Stimulated activated CD4-positive, alpha-beta T cell treated with anti-CD3 and anti-CD28 coated beads, Interleukin-4, amount 100 ng/mL, for 24 hours (primary cell): ENCODE data around the gene CIDEC.

Source experiments
- DNase-seq: peaks from one replicate; pipeline ENCODE4 v3.0.0-alpha.2; 2020

CIDEC gene

DNA sequence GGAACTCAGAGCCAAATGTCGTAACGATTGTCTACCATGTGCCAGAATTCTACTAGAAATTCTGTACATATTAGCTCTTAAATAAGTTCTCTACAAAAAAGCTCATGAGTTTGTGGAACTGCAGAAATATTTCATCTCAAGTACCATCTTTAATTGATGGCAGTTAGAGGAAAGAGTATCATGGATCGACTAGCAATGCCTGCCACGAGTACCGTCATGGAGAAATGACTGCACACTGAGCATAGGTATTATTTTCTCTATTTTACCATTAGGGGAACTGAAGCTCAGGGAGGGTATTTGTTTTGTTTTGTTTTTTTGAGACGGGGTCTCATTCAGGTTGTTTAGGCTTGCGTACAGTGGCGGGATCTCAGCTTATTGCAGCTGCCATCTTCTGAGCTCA, 39.0 kb downstream of the CIDEC start:
- no peak for DNase-seq

DNA sequence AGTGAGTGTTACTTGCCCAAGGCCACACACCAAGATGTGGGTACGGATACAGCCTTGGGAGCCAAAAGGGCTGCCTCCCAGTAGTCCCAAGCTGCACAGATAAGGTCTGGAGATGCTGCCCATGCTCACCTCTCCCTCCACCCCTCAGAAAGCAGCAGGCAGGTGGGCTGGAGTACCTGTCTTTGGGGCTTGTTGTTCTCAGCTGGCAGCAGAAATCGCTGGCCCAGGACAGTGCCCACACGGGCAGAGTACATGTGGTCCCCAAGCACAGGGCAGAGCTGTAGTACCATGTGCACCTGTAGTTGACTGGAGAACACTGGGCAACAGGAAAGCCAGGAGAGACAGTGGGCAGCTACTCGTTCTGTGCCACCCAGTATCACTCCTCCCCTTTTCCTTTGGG, 41.2 kb downstream of the CIDEC start:
- no peak for DNase-seq

DNA sequence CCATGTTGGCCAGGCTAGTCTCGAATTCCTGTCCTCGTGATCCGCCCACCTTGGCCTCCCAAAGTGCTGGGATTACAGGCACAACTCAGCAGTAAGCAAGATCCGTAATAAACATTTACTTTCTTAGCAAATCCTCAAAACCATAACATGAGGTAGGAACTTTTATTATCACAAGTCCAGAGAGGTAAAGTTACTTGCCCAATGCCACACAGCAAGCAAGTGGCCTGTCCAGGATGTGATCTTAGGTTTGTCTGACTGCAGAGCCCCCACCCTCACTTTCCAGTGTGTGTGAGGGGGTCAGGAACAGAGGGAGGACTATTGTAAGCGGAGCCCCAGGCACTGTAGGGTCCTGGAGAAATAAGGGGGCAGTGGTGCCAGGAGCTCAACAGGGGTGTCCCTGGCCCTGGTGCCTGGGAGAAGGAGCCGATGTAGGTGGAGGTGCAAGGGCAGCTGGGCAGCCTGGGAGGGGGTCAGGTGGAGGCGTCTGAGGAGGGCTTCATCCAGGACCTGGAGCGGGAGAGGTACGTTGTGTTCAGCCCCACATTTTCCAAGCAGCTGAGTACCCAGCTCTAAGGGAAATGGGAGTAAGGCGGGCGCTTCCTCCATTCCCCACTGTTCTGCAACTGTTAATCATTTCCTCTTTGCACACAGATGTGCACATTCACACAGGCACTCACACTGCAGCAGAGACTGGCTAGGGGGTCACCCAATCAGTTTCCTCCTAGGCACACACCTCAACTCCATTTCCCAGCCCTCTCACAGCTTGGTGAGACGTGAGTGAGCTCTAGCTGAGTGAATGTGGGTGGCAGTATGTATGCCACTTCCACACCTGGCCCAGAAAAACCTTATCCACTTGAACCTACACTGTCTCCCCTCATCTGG, 42.1 kb downstream of the CIDEC start:
- no peak for DNase-seq

DNA sequence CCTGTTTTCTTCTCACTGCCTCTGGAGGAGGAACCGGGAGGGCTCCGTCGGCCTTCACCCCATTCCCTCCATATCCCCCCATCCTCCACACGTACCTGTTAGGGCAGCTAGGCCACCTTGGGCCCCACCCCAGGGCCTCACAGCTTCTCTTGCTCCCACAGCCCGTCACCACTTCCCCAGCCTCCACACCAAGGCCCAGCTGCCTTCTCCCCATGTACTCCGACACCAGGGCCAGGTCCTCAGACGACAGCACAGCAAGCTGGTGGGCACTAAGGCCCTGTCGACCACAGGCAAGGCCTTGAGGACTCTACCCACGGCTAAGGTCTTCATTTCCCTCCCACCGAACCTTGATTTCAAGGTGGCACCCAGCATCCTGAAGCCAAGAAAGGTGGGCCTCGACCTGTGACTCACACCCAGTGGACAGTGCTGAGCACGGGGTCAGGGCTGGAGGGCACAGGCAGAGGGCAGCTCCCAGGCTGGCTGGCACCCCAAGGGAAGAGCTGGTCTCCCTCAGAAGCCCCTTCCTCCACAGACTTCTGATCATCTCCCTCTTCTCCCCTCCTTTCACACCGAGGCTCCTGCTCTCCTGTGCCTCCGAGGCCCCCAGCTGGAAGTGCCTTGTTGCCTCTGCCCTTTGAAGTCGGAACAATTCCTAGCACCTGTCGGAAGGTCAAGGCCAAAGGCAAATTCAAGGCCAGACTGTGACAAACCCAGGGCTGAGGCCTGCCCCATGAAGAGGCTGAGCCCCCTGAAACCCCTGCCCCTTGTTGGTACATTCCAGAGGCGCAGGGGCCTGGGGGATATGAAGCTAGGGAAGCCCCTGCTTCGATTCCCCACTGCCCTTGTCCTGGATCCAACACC, 45.3 kb downstream of the CIDEC start:
- no peak for DNase-seq

DNA sequence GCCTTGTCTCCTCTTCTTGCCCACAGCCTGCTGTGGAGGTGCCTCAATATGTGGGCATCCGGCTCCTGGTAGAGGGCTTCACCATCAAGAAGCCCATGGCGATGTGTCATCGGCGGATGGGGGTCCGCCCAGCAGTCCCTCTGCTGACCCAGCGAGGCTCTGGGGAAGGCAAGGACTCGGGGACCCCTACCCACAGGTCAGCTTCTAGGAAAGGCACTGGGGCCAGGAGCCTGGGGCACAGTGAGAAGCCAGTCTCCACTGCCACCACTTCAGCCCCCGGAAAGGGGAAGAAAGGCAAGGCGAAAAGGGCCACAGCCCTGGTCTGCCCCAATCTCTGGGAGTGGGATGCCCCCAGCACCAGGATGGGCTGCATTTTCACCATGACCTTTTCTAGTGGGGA, 47.0 kb downstream of the CIDEC start:
- no peak for DNase-seq

DNA sequence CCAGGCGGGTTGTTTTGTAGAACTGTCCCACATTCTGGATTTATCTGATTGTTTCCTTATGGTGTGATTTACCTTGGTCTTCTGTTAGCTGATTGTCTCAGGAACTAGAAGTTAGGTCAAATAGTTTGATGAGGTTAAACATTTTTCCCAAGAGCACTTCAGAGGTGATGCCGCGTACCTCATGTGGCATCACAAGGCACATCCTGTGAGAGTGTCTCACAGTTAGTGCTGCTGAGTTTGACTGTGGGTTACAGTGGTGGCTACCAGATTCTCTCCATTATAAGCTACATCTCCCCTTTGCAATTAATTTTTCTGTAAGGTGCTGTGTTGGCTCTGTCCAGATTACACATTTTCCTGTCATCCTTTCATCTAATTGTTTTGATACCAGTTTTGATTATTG, 48.8 kb downstream of the CIDEC start:
- no peak for DNase-seq

DNA sequence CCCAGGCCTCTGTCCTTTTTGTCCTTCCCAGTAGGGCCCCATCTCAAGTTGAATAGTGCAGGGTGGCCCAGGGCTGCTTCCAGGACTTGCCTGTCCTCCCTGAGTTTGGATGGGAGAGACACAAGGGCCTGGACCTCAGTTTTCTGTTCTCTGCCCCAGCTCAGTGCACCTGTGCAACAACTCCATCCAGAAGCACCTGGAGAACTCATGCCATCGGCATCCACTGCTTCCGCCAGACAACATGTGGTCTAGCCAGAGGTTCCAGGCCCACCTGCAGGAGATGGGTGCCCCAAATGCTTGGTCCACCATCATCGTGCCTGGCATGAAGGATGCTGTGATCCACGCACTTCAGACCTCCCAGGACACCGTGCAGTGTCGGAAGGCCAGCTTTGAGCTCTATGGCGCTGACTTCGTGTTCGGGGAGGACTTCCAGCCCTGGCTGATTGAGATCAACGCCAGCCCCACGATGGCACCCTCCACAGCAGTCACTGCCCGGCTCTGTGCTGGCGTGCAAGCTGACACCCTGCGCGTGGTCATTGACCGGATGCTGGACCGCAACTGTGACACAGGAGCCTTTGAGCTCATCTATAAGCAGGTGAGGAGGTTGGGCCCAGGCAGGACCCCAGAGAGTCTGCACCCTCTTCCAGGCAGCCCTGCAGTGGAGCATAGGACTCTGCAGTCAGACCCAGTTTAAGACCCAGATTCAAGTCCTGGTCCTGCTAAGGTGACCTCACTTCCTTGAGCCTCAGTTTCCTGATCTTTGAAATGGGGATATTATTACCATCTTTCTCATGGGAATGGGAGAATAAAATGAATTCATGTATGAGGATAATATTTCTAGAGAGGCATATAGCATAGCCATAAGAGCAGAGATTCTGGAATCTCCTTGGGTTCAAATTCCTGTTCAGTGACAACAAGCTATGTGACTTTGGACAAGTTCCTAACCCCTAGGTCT, 51.0 kb downstream of the CIDEC start:
- DNase-seq: no peak

DNA sequence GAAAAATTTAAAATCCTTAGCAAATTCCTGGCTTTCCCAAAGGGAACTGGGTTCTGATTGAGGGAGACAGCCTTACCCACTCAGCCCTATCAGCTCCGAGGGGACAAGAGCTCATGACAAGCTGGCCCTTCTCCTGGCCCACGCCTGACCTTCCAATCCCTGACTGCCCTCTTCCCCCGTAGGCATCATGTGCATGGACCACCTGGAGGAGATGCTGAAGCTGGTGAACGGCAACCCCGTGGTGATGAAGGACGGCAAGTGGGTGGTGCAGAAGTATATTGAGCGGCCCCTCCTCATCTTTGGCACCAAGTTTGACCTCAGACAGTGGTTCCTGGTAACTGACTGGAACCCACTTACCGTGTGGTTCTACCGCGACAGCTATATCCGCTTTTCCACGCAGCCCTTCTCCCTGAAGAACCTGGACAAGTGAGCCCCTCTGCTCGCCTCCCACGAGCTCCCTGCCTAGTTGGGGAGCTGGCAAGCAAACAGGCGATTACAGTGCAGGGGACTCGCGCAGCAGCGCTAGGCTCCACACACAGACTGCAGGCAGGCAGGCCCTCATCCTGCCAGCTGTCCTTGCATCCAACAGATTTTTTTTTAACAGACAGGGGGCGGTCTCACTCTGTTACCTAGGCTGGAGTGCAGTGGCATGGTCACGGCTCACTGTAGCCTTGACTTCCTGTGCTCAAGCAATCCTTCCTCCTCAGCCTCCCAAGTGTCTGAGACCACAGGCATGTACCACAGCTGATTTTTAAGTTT, 53.1 kb downstream of the CIDEC start:
- peak; percentile 27 for DNase-seq

DNA sequence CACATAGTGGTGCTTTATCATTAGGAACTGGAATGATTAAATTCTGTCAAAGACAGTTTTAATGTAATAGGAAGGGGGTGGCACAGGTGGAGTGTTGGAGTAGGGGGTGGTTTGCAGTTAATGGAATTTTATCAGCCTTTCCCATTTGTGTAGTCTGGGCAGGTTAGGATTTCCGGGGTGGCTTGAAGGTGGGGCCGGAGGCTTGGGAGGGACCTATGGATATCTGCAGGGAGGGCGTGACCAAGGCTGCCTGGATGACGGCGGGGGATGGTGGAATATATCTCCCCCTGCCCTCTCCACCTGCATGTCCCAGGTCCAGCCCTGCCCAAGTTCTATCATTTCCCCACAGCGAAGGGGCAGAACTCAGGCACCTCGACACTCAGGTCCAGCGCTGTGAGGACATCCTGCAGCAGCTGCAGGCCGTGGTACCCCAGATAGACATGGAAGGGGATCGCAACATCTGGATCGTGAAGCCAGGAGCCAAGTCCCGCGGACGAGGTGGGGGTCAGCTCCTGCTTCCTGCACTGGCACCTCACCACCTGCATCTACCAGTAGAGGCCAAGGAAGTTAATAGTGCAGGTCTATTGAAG, 54.5 kb downstream of the CIDEC start:
- no peak for DNase-seq

DNA sequence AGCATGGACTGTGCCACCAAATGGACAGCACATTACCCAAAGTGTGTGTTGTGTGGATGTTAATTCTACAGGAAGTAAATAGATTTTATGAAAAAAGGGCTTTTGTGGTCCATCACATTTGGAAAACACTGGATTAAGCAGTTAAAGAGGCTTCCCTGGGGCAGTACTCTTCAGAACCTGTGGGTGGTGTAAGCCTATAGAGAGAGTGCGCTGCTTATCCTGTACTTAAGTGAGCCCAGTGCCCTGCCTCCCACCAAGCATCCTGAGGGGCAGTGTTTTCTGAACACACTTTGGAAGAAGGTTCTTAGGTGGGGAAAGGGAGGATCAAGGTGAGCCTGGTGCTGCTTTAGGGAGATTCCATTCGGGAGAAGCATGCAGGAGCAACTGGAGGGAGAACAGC, 59.1 kb downstream of the CIDEC start:
- no peak for DNase-seq

DNA sequence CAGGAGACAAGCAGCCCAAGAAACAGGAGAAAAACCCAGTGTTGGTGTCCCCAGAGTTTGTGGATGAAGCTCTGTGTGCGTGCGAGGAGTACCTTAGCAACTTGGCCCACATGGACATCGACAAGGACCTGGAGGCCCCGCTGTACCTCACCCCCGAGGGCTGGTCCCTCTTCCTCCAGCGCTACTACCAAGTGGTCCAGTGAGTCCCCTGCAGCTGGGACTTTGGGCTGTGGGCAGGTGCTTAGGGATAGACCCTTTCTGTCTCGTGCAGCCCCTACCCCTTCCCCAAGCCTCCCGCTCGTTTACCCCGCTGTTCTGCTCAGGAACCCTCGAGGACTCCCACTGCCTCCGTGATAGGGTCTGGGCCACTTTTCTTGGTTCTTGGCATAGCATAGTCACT, 59.5 kb downstream of the CIDEC start:
- no peak for DNase-seq

DNA sequence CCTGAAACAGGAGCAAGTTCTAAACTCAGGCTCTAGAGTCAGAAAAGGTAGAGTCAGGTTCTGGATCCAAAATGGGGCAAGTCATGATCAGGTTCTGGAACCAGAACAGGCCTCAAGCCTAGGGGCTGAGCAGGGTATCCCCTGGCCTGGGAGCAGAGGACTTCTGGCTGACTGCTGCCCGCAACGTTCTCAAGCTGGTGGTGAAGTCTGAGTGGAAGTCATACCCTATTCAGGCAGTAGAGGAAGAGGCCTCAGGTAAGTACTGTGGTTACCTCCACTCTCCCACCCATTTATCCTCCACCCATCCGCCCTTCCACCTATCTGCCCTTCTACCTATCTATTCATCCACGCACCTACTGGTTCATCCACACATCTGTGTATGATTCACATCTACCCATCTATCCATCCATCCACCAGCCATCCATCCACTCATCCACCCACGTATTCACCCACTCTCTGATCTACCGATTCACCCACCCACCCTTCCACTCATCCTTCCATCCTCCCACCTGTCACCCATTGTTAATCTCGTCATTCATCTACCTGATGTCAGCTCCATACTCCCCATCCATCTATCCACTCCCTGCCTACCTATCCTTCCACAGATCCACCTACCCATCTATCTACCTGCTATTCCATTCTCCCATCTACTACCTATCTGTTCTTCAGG, 61.3 kb downstream of the CIDEC start:
- DNase-seq: no peak

DNA sequence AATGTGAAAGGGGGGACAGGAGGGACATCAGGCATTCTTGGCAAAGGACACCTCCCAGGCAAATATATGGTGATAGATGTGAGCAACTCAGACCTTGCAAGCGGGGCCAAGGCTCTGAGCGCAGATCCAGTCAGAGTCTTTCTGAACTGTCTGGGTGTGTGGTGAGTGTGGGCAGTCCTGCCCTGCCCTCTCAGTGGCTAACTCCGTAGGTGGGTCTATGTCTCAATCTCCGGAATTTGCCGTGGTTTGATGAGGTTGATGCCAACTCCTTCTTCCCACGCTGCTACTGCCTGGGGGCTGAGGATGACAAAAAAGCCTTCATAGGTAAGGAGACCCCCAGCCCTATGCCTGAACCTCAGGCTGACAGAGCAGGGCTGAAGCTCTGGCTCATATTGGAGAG, 62.6 kb downstream of the CIDEC start:
- no peak for DNase-seq
